OCI-LY7 (cell line): ENCODE measurements around the gene TAS1R1.

Source experiments
- CTCF ChIP-seq: fragments of 200-600 bp; sonication (generic); conservative IDR thresholded peaks from 2 replicates; pipeline ENCODE4 v1.5.1; 2014; ENCODE audit warnings: mild to moderate bottlenecking, antibody characterized with exemption, low read length, moderate library complexity, mixed read lengths
- EZH2phosphoT487 ChIP-seq: fragments of 200-600 bp; sonication (generic); IDR thresholded peaks from 2 replicates; pipeline ENCODE4 v1.6.1; 2018; ENCODE audit warnings: low read depth, borderline replicate concordance, mild to moderate bottlenecking, mixed run types, antibody characterized with exemption, low read length, moderate library complexity, mixed read lengths

GRCh38 chr1:6515771-6516170, 39.3 kb upstream of the TAS1R1 start:
- TF ChIP-seq EZH2phosphoT487 (no peak), CTCF (no peak)
